ENCODE measurements around the gene CMTM6. TPM values are rescaled to one million over a fixed set of nuclear protein-coding genes. Genes with fewer than 3 reads are reported as not detected.

The CMTM6 gene
- total and polyA plus RNA-seq, 4 donors, result 19.0 to 32.1 (median 25.9) TPM

GRCh38 chr3:32495085-32495484 lies 7.6 kb downstream of the CMTM6 start:
- H3K9me3 ChIP-seq (ENCODE audit: control insufficient read depth, low read length), result no peaks in the 10 kb centered on the region
- H3K27ac ChIP-seq (ENCODE audit: low read depth in 1 of 2, low read length in 2 of 2), result no peak overlapping the region
- intact Hi-C loops (cut with DNase I), result no loop called here
- H3K4me3 ChIP-seq (ENCODE audit: low read length in 2 of 2), result no peak overlapping the region
- peaks cover 0 to 4% of the 10 kb centered on the region in 2 donors for H3K4me1 ChIP-seq (ENCODE audit: control insufficient read depth in 1 of 2, insufficient read depth in 2 of 2, low read length in 2 of 2)
- no peaks in the 10 kb centered on the region for H3K27me3 ChIP-seq (ENCODE audit: control insufficient read depth in 1 of 2, insufficient read depth in 2 of 2, low read length in 1 of 2)
- DNase-seq (no peak), ATAC-seq (ENCODE audit: low FRiP score) (no peak)
- H3K36me3 ChIP-seq (ENCODE audit: control insufficient read depth in 1 of 2, insufficient read depth in 2 of 2, low read length in 1 of 2), result no peaks in the 10 kb centered on the region

- H3K27ac ChIP-seq (ENCODE audit: low read depth in 1 of 2, low read length in 2 of 2), result no peak overlapping the region
- intact Hi-C loops (cut with DNase I), result no loop called here
- no peaks in the 10 kb centered on the region for H3K9me3 ChIP-seq (ENCODE audit: control insufficient read depth, low read length)
- H3K27me3 ChIP-seq (ENCODE audit: control insufficient read depth in 1 of 2, insufficient read depth in 2 of 2, low read length in 1 of 2), result no peaks in the 10 kb centered on the region
- WGBS, 2 donors, result 65 to 76% methylated on average over 3 of the region's 3 CpGs
- no peak overlapping the region for H3K4me3 ChIP-seq (ENCODE audit: low read length in 2 of 2)
- no peaks in the 10 kb centered on the region for H3K36me3 ChIP-seq (ENCODE audit: control insufficient read depth in 1 of 2, insufficient read depth in 2 of 2, low read length in 1 of 2)
- peaks cover 0 to 4% of the 10 kb centered on the region in 2 donors for H3K4me1 ChIP-seq (ENCODE audit: control insufficient read depth in 1 of 2, insufficient read depth in 2 of 2, low read length in 2 of 2)
- ATAC-seq (ENCODE audit: low FRiP score) (no peak), DNase-seq (no peak)
These were observed 8.9 kb downstream of the CMTM6 start for GRCh38 chr3:32493437-32494414.

DNA sequence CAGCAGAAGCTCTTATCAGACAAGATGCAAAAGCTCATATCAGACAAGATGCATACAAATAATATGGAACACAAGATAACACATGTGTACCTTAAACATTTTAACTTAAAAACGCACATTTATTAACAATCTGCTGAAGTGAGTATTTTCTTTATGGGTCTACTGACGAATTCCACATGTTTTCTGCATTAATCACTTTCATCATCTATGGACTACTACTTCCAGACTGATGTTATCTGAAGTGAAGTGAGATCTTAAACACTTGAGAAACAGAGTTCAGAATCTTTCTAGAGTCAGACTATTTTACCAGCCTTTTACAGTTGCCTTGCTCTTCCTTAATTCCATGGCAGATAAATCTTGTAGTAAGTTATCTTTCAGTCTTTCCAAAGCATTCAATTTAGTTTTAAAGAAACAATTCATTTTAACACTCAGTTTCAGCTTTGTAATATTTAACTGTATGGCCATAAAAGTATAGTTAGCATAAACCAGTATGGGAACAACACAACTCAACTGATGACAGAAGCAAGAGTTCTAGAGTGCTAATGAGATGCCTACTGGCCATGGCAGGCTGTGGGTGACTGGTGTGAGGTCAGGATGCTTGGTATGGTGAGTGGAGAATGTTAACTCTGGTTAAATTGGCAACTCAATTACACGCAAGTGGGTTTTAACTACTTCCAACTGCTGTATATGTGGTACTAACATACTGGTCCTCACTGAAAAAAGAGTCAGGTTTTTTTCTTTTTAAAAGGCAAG lies 9.8 kb downstream of the CMTM6 start:
- Histone ChIP-seq H3K9me3 (ENCODE audit: control insufficient read depth, low read length) (no peaks in the 10 kb centered on the region), H3K36me3 (ENCODE audit: control insufficient read depth in 1 of 2, insufficient read depth in 2 of 2, low read length in 1 of 2) (no peaks in the 10 kb centered on the region), H3K27me3 (ENCODE audit: control insufficient read depth in 1 of 2, insufficient read depth in 2 of 2, low read length in 1 of 2) (no peaks in the 10 kb centered on the region), H3K4me1 (ENCODE audit: control insufficient read depth in 1 of 2, insufficient read depth in 2 of 2, low read length in 2 of 2) (peaks cover 0 to 4% of the 10 kb centered on the region in 2 donors), H3K4me3 (ENCODE audit: low read length in 2 of 2) (no peak overlapping the region), H3K27ac (ENCODE audit: low read depth in 1 of 2, low read length in 2 of 2) (no peak overlapping the region)
- ATAC-seq (ENCODE audit: low FRiP score), result no peak
- intact Hi-C loops (cut with DNase I), result no loop called here
- no peak for DNase-seq
- 78 to 83% methylated on average over 3 of the region's 3 CpGs for WGBS, 2 donors

GRCh38 chr3:32488474-32489008 lies 14.1 kb downstream of the CMTM6 start:
- DNase-seq, result no peak

GRCh38 chr3:32487781-32488473 lies 14.7 kb downstream of the CMTM6 start:
- 5 to 11% methylated on average over 3 of the region's 3 CpGs for WGBS, 2 donors
- ATAC-seq (ENCODE audit: low FRiP score) (no peak), DNase-seq (no peak)
- H3K27ac ChIP-seq (ENCODE audit: low read depth in 1 of 2, low read length in 2 of 2), result no peak overlapping the region
- no peaks in the 10 kb centered on the region for H3K4me1 ChIP-seq (ENCODE audit: control insufficient read depth in 1 of 2, insufficient read depth in 2 of 2, low read length in 2 of 2)
- no peaks in the 10 kb centered on the region for H3K36me3 ChIP-seq (ENCODE audit: control insufficient read depth in 1 of 2, insufficient read depth in 2 of 2, low read length in 1 of 2)
- no peaks in the 10 kb centered on the region for H3K9me3 ChIP-seq (ENCODE audit: control insufficient read depth, low read length)
- intact Hi-C loops (cut with DNase I), result no loop called here
- H3K27me3 ChIP-seq (ENCODE audit: control insufficient read depth in 1 of 2, insufficient read depth in 2 of 2, low read length in 1 of 2), result no peaks in the 10 kb centered on the region
- H3K4me3 ChIP-seq (ENCODE audit: low read length in 2 of 2), result no peak overlapping the region

More at GRCh38 chr3:32488474-32489008, 14.1 kb downstream of the CMTM6 start:
- intact Hi-C loops (cut with DNase I), result no loop called here
- Histone ChIP-seq H3K4me1 (ENCODE audit: control insufficient read depth in 1 of 2, insufficient read depth in 2 of 2, low read length in 2 of 2) (peaks cover 0 to 3% of the 10 kb centered on the region in 2 donors), H3K36me3 (ENCODE audit: control insufficient read depth in 1 of 2, insufficient read depth in 2 of 2, low read length in 1 of 2) (no peaks in the 10 kb centered on the region), H3K9me3 (ENCODE audit: control insufficient read depth, low read length) (no peaks in the 10 kb centered on the region), H3K27me3 (ENCODE audit: control insufficient read depth in 1 of 2, insufficient read depth in 2 of 2, low read length in 1 of 2) (no peaks in the 10 kb centered on the region), H3K27ac (ENCODE audit: low read depth in 1 of 2, low read length in 2 of 2) (no peak overlapping the region), H3K4me3 (ENCODE audit: low read length in 2 of 2) (no peak overlapping the region)
- ATAC-seq (ENCODE audit: low FRiP score), result no peak
- WGBS, 2 donors, result 51 to 57% methylated on average over 3 of the region's 3 CpGs

DNA sequence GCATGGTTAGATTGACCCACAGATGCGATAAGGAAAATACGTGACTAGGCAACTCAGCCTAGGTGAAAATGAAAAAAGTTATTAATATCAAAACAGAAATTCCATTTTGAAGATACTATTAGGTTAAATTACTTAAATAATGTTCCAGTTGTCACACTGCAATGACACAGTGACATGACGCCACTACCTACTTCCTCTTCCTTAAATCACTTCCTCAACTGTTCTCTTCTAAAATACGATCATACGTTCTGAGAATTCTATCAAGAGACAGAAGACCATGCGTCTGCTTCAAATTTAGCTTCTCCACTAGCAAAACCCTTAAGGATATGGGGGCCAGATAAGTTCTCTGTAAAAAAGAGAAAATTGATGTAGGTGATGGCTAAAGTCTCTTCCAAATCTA lies 18.2 kb downstream of the CMTM6 start:
- Histone ChIP-seq H3K27me3 (ENCODE audit: control insufficient read depth in 1 of 2, insufficient read depth in 2 of 2, low read length in 1 of 2) (no peaks in the 10 kb centered on the region), H3K9me3 (ENCODE audit: control insufficient read depth, low read length) (no peaks in the 10 kb centered on the region), H3K27ac (ENCODE audit: low read depth in 1 of 2, low read length in 2 of 2) (no peak overlapping the region), H3K4me3 (ENCODE audit: low read length in 2 of 2) (no peak overlapping the region), H3K36me3 (ENCODE audit: control insufficient read depth in 1 of 2, insufficient read depth in 2 of 2, low read length in 1 of 2) (no peaks in the 10 kb centered on the region), H3K4me1 (ENCODE audit: control insufficient read depth in 1 of 2, insufficient read depth in 2 of 2, low read length in 2 of 2) (no peaks in the 10 kb centered on the region)
- DNase-seq (no peak), ATAC-seq (ENCODE audit: low FRiP score) (no peak)
- 94 to 95% methylated on average over 6 of the region's 6 CpGs for WGBS, 2 donors
- intact Hi-C loops (cut with DNase I), result no loop called here

DNA sequence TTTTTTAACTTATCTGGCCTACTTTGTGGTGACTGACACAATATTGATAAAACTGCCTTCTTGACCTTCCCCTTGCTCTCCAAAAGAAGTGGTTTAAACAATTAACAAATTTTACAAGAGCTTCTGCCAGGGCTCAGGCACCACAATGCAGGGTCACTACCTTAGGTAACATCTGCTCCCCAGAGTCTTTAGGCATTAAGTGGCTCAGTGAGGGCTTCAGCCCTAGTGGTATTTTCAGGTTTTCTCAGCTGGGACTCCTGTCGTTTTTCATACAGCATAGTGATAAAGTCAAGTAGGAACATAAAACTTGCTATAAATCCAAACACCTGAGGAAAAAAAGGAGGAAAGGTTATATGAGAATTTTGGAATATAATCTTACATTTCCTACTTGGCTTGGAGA lies 18.9 kb downstream of the CMTM6 start:
- Histone ChIP-seq H3K9me3 (ENCODE audit: control insufficient read depth, low read length) (no peaks in the 10 kb centered on the region), H3K27ac (ENCODE audit: low read depth in 1 of 2, low read length in 2 of 2) (no peak overlapping the region), H3K36me3 (ENCODE audit: control insufficient read depth in 1 of 2, insufficient read depth in 2 of 2, low read length in 1 of 2) (no peaks in the 10 kb centered on the region), H3K27me3 (ENCODE audit: control insufficient read depth in 1 of 2, insufficient read depth in 2 of 2, low read length in 1 of 2) (no peaks in the 10 kb centered on the region), H3K4me3 (ENCODE audit: low read length in 2 of 2) (no peak overlapping the region), H3K4me1 (ENCODE audit: control insufficient read depth in 1 of 2, insufficient read depth in 2 of 2, low read length in 2 of 2) (no peaks in the 10 kb centered on the region)
- DNase-seq (no peak), ATAC-seq (ENCODE audit: low FRiP score) (no peak)
- intact Hi-C loops (cut with DNase I), result no loop called here
- WGBS, 2 donors, result 63 to 65% methylated on average over 1 of the region's 1 CpG

DNA sequence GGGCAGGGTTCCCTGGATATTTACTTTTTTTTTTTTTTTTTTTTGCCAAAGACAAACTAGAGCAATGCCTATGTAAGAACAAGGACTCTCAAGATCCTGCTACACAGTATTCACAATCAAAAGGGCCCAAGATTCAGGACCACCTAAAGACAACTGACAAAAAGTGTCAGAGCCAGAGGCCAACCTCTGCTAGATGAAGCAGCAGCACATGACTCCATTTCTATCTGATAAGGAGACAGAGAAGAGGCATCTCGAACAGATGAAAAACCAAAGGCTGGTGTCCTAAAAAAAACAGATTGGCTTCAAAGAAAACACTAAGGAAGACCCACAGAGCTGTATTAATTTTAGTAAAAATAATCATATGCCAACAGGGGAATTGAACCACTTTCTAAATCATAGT lies 20.0 kb downstream of the CMTM6 start:
- Histone ChIP-seq H3K4me3 (ENCODE audit: low read length in 2 of 2) (no peak overlapping the region), H3K27ac (ENCODE audit: low read depth in 1 of 2, low read length in 2 of 2) (no peak overlapping the region), H3K27me3 (ENCODE audit: control insufficient read depth in 1 of 2, insufficient read depth in 2 of 2, low read length in 1 of 2) (no peaks in the 10 kb centered on the region), H3K9me3 (ENCODE audit: control insufficient read depth, low read length) (no peaks in the 10 kb centered on the region), H3K36me3 (ENCODE audit: control insufficient read depth in 1 of 2, insufficient read depth in 2 of 2, low read length in 1 of 2) (no peaks in the 10 kb centered on the region), H3K4me1 (ENCODE audit: control insufficient read depth in 1 of 2, insufficient read depth in 2 of 2, low read length in 2 of 2) (no peaks in the 10 kb centered on the region)
- intact Hi-C loops (cut with DNase I), result no loop called here
- no peak for DNase-seq
- ATAC-seq (ENCODE audit: low FRiP score), result no peak
- WGBS, 2 donors, result 95 to 97% methylated on average over 1 of the region's 1 CpG

All from aorta (tissue), 5 donors.